HTERT RPE-1 (cell line): ENCODE data around the gene ILKAP.

Source experiments
- in situ Hi-C: fragments of 300-500 bp; cut with MboI; formaldehyde crosslinking; loops from 4 replicates; pipeline ENCODE4 v1.14.3; 2020; ENCODE audit warnings: low sequenced_read_pairs

Gene ILKAP

GRCh38 chr2:238125127-238125885 lies 78.2 kb downstream of the ILKAP start:
- in situ Hi-C loops: no loop called here

- in situ Hi-C loops: no loop called here
These were observed 78.9 kb downstream of the ILKAP start for GRCh38 chr2:238124488-238125126.

- in situ Hi-C loops: no loop called here
These were observed 79.5 kb downstream of the ILKAP start for GRCh38 chr2:238123991-238124470.

GRCh38 chr2:238123218-238123971 lies 80.1 kb downstream of the ILKAP start:
- in situ Hi-C loops: no loop called here

- in situ Hi-C loops: no loop called here
These were observed 80.9 kb downstream of the ILKAP start for GRCh38 chr2:238122287-238123217.

- in situ Hi-C loops: no loop called here
These were observed 81.8 kb downstream of the ILKAP start for GRCh38 chr2:238121511-238122286.

- in situ Hi-C loops: no loop called here
These were observed 82.8 kb downstream of the ILKAP start for GRCh38 chr2:238120463-238121298.
